NB4 (cell line): ENCODE data around the gene MOB2.

ENCODE experiments used
- CTCF ChIP-seq: IDR thresholded peaks from one replicate; pipeline ENCODE4 v1.5.1; 2012; ENCODE audit warnings: low read depth, low read length
- MYC ChIP-seq: IDR thresholded peaks from 2 replicates; pipeline ENCODE4 v1.6.1; 2011; ENCODE audit warnings: low read depth, low read length
- POLR2A ChIP-seq: IDR thresholded peaks from 2 replicates; pipeline ENCODE4 v1.6.1; 2011; ENCODE audit warnings: mild to moderate bottlenecking; ENCODE audit not compliant: insufficient read length; ENCODE audit errors: extremely low read depth
- TF ChIP-seq, protein P1 (sequence below): IDR thresholded peaks from 2 replicates; pipeline ENCODE4 v1.6.1; 2011; ENCODE audit warnings: low read depth, low read length

GRCh38 chr11:1442807-1443366 is 43.7 kb downstream of the MOB2 start:
- TF ChIP-seq CTCF, result no peak
- TF ChIP-seq, protein P1, sequence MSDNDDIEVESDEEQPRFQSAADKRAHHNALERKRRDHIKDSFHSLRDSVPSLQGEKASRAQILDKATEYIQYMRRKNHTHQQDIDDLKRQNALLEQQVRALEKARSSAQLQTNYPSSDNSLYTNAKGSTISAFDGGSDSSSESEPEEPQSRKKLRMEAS, result no peak
- TF ChIP-seq POLR2A, result no peak
- TF ChIP-seq MYC, result no peak
